Measurements from ENCODE around the gene PGP. TPM values are rescaled to one million over a fixed set of nuclear protein-coding genes. Genes with fewer than 3 reads are reported as not detected.

PGP gene
- total RNA-seq, 1 donor from 2014 or later, result 18.4 TPM

GRCh38 chr16:2179576-2179975 lies 35.1 kb downstream of the PGP start:
- DNase-seq, result no peak

GRCh38 chr16:2179107-2179501 lies 35.5 kb downstream of the PGP start:
- DNase-seq, result no peak

GRCh38 chr16:2178321-2179106 lies 36.1 kb downstream of the PGP start:
- peak; percentile 74 for DNase-seq

GRCh38 chr16:2177561-2177960 lies 37.1 kb downstream of the PGP start:
- no peak for DNase-seq

GRCh38 chr16:2177101-2177500 lies 37.5 kb downstream of the PGP start:
- no peak for DNase-seq

- no peak for DNase-seq
These were observed 38.6 kb downstream of the PGP start for GRCh38 chr16:2176047-2176446.

- no peak for DNase-seq
These were observed 39.2 kb downstream of the PGP start for GRCh38 chr16:2175454-2175853.

GRCh38 chr16:2174396-2175131 lies 40.1 kb downstream of the PGP start:
- DNase-seq, result no peak

- no peak for DNase-seq
These were observed 40.7 kb downstream of the PGP start for GRCh38 chr16:2173916-2174315.

- DNase-seq, result no peak
These were observed 41.3 kb downstream of the PGP start for GRCh38 chr16:2173366-2173765.

- no peak for DNase-seq
These were observed 41.8 kb downstream of the PGP start for GRCh38 chr16:2172688-2173335.

- no peak for DNase-seq
These were observed 43.0 kb downstream of the PGP start for GRCh38 chr16:2171601-2172178.

GRCh38 chr16:2170587-2171435 lies 43.8 kb downstream of the PGP start:
- DNase-seq, result peak; percentile 64

GRCh38 chr16:2170080-2170479 lies 44.6 kb downstream of the PGP start:
- DNase-seq, result peak; percentile 96

GRCh38 chr16:2167068-2167638 lies 47.5 kb downstream of the PGP start:
- DNase-seq, result no peak

GRCh38 chr16:2166263-2167067 lies 48.2 kb downstream of the PGP start:
- DNase-seq, result no peak

GRCh38 chr16:2165861-2166260 lies 48.8 kb downstream of the PGP start:
- DNase-seq, result no peak

- no peak for DNase-seq
These were observed 51.3 kb downstream of the PGP start for GRCh38 chr16:2163211-2163881.

GRCh38 chr16:2162676-2163118 lies 51.9 kb downstream of the PGP start:
- no peak for DNase-seq

GRCh38 chr16:2161911-2162310 lies 52.7 kb downstream of the PGP start:
- no peak for DNase-seq
